Measurements from ENCODE around the gene TP53AIP1.

The TP53AIP1 gene

DNA sequence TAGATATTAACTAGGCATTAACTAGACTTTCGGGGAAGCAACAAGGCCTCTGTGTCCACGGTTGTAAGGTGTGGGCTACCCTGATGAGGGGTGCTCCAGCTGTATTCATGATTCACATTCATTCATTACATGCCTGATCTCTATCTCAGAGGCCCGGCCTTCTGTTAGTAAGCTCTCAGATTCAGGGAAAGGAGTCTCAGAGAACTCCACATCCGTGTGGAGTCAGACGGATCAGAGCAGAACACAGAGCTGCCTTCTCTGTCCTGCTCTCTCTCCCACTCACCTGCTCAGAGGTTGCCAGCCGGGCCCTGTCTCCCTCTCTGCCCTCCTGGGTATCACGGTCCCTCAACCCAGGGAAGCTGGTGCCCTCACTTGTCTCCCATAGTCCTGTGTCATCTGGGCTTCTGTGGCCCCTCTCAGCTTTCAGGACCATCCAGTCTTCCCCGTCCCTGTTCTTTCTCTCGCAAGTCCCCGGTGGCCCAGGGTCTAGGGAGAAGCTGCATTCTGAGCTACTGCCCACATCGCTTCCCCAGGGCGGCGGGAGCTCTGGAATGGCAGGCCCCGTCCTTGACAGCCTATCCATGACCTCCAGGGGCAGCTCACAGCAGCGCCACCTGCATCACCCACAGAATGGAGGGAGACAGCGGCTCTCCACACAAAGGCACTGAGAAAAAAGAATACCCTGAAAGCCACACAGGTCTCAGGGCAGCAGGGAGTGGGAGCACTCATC lies 4.3 kb downstream of the TP53AIP1 start:
- TF ChIP-seq GATA3 (IDR thresholded peaks at IDR 0.05; ENCODE audit: low read depth, low read length) (no peak), GATA2 (IDR thresholded peaks at IDR 0.05; ENCODE audit: low read depth, low read length) (no peak)

- TF ChIP-seq GATA2 (IDR thresholded peaks at IDR 0.05; ENCODE audit: low read depth, low read length) (no peak), GATA3 (IDR thresholded peaks at IDR 0.05; ENCODE audit: low read depth, low read length) (no peak)
These were observed 5.2 kb downstream of the TP53AIP1 start for GRCh38 chr11:128937480-128937879.

DNA sequence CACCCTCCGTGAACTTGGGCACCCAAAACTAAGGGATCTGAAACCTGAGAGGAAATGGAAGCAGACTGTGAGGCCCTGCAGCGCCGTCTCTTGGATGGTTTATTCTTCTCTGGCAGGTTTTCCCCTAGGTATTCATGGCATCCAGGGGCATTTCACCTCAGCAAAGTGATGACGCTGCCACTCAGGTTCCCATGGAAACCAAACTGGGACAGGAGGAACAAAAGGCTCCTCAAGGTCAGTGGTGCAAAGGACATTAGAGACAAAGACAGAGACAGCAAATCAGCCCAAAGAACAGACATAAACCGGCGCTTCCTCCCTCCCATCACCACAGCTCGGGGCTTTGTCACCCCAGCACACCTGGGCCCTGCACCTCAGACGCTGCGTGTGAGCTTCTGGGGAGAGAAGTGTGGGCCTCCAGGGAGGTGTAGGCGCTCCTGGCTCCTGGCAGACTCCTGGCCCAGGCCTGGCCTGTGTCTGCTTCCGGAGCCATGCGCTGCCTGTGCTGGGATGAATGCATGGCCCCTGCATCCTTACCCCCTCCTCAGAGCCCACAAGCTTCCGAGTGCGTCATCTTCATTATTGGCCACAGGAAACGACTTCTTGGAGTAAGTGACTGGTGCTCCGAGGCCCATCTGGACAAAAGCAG lies 5.9 kb downstream of the TP53AIP1 start:
- TF ChIP-seq GATA3 (IDR thresholded peaks at IDR 0.05; ENCODE audit: low read depth, low read length) (no peak), GATA2 (IDR thresholded peaks at IDR 0.05; ENCODE audit: low read depth, low read length) (no peak)

DNA sequence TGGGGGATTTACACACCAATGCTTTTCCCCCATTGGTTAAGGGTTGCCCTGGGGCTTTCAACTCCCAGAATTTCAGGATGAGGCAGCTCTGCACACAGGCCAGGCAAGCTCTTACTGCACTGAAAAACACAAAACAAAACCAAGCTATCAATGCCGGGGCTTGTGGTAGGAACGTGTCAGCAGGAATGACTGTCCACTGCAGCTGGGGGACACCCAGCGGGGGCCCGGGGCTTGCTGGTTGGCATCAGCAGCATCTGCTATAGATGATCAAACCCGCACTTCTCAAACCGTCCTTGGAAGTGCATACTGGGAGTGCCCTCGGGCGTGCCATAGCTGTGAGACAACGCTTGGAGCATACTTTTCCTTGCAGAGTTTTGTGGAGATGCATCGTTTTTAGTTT lies 7.7 kb downstream of the TP53AIP1 start:
- no peak for TF ChIP-seq GATA2 (IDR thresholded peaks at IDR 0.05; ENCODE audit: low read depth, low read length)
- no peak for TF ChIP-seq GATA3 (IDR thresholded peaks at IDR 0.05; ENCODE audit: low read depth, low read length)

DNA sequence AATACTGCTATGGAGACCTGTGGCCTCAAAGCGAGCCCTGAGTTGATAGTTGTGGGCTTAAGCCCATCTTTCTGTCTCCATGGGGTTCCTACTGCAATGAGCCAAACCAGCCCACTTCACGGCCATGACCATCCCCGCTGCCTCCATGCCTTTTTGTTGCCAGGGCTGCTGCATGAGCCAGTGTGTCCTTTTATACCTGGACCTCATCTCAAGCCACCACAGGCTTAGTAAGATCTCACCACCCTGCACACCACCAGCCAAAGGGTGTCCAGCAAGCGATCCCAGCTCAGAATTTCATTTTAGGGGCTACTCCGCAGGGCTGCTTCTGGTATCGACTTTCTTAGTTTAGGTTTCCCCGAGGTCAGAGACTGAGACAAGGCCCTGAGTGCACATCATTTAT lies 8.3 kb downstream of the TP53AIP1 start:
- TF ChIP-seq GATA2 (IDR thresholded peaks at IDR 0.05; ENCODE audit: low read depth, low read length) (no peak), GATA3 (IDR thresholded peaks at IDR 0.05; ENCODE audit: low read depth, low read length) (no peak)

- TF ChIP-seq GATA3 (IDR thresholded peaks at IDR 0.05; ENCODE audit: low read depth, low read length) (no peak), GATA2 (IDR thresholded peaks at IDR 0.05; ENCODE audit: low read depth, low read length) (no peak)
These were observed 9.0 kb downstream of the TP53AIP1 start for GRCh38 chr11:128933481-128934178.

GRCh38 chr11:128931668-128932067 lies 11.0 kb downstream of the TP53AIP1 start:
- no peak for TF ChIP-seq GATA3 (IDR thresholded peaks at IDR 0.05; ENCODE audit: low read depth, low read length)
- no peak for TF ChIP-seq GATA2 (IDR thresholded peaks at IDR 0.05; ENCODE audit: low read depth, low read length)

GRCh38 chr11:128931066-128931465 lies 11.6 kb downstream of the TP53AIP1 start:
- no peak for TF ChIP-seq GATA3 (IDR thresholded peaks at IDR 0.05; ENCODE audit: low read depth, low read length)
- TF ChIP-seq GATA2 (IDR thresholded peaks at IDR 0.05; ENCODE audit: low read depth, low read length) = no peak

GRCh38 chr11:128929991-128930390 lies 12.7 kb downstream of the TP53AIP1 start:
- TF ChIP-seq GATA2 (IDR thresholded peaks at IDR 0.05; ENCODE audit: low read depth, low read length) (no peak), GATA3 (IDR thresholded peaks at IDR 0.05; ENCODE audit: low read depth, low read length) (no peak)

- TF ChIP-seq GATA2 (IDR thresholded peaks at IDR 0.05; ENCODE audit: low read depth, low read length) = no peak
- no peak for TF ChIP-seq GATA3 (IDR thresholded peaks at IDR 0.05; ENCODE audit: low read depth, low read length)
These were observed 13.2 kb downstream of the TP53AIP1 start for GRCh38 chr11:128929468-128929867.

GRCh38 chr11:128928400-128928799 lies 14.3 kb downstream of the TP53AIP1 start:
- TF ChIP-seq GATA3 (IDR thresholded peaks at IDR 0.05; ENCODE audit: low read depth, low read length) = no peak
- no peak for TF ChIP-seq GATA2 (IDR thresholded peaks at IDR 0.05; ENCODE audit: low read depth, low read length)

- TF ChIP-seq GATA3 (IDR thresholded peaks at IDR 0.05; ENCODE audit: low read depth, low read length) = no peak
- TF ChIP-seq GATA2 (IDR thresholded peaks at IDR 0.05; ENCODE audit: low read depth, low read length) = no peak
These were observed 14.9 kb downstream of the TP53AIP1 start for GRCh38 chr11:128927683-128928336.

- TF ChIP-seq GATA3 (IDR thresholded peaks at IDR 0.05; ENCODE audit: low read depth, low read length) = no peak
- no peak for TF ChIP-seq GATA2 (IDR thresholded peaks at IDR 0.05; ENCODE audit: low read depth, low read length)
These were observed 15.6 kb downstream of the TP53AIP1 start for GRCh38 chr11:128927108-128927461.

GRCh38 chr11:128926437-128927107 lies 16.1 kb downstream of the TP53AIP1 start:
- no peak for TF ChIP-seq GATA3 (IDR thresholded peaks at IDR 0.05; ENCODE audit: low read depth, low read length)

Measured in SH-SY5Y (cell line).